Ecto neural progenitor cell (in vitro differentiated cells): ENCODE results near the gene ATE1.
A peak's percentile ranks its signal among the peaks of the same experiment; 100 is the strongest.
"Not testable (repeated sequence)": the region's sequence is repeated elsewhere in the genome, so short reads cannot be mapped to it uniquely, and the experiment has no call there.

ENCODE experiments used
- DNase-seq: peaks from one replicate; pipeline ENCODE4 v3.0.0-alpha.2; 2018; ENCODE audit warnings: low spot score

Gene ATE1

DNA sequence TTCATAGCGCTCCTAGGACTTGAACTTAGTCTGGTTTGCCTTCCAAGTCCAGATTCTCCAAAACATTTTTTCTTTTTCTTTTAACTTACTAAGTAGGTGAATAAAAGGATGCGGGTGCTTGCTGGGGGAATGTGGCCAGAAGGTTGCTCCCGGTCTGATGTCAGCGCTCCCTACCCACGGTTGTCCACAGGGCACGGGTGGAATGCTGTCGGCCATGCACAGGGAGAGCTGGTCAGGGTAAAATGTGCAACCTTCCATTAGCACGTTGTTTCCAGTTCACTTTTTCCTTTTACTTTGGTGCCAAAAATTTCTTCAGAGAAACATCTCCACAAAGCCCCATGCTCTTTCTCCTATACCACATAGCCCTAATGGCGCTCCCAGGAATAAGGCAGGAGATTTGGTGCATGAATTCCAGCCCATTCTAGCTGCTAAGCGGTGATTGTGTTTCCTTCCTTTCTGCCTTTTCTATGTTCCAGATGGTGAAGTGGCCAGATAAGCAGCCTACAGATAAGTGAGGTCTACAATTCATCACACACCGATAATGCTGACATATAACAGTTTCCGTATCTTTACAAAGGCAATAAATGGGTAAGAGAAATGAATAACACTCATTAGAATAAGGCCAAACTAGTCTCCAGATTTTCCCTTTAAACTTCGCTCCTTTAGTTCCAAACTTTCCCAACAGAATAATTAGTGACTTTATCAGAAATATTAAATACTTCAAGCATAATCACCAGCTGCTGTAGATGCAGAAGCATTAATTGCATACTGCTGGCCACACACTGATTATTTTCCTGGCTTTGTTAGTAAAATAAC lies 191.3 kb downstream of the ATE1 start:
- no peak for DNase-seq

DNA sequence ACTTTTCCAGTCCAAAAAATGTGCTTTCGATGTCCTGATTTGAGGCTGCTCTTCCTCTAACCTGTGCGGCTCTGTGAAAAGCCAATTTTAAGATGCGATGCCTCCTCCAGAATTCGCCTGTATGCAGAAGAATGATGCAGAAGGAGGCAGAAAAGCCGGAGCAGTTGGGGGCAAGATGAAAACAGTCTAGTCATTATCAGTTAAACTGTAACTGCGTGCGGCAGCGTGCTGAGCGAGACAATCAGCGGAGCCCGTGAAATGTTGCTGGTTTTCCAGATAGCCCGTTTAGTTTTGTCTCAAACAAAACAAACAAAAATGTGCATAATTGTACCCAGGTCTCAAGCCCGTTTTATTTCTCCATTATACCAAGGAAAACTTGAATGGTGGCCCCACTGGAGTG lies 192.6 kb downstream of the ATE1 start:
- no peak for DNase-seq

GRCh38 chr10:121734589-121735045 lies 193.2 kb downstream of the ATE1 start:
- no peak for DNase-seq

- no peak for DNase-seq
Measured at GRCh38 chr10:121732656-121733445, 195.0 kb downstream of the ATE1 start.

DNA sequence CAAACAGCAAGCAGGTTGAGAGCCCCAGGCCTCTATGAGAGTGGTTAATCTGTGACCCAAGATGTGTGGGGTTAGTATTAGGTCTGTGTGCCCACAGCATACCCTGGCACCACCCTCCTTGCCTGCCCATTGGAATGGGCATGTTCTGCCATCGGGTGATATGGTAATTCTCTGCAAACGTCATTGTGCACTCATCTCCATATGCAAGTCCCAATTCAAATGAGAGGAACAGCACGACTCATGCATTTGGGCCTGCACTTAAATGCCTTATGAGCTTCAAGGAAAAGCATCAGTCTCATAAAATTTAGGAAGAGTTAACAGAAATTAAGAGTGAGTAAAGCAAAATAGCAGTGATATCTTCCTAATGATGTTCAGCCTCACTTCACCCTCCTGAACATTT lies 195.7 kb downstream of the ATE1 start:
- no peak for DNase-seq

GRCh38 chr10:121724282-121724681 lies 203.5 kb downstream of the ATE1 start:
- DNase-seq = no peak

DNA sequence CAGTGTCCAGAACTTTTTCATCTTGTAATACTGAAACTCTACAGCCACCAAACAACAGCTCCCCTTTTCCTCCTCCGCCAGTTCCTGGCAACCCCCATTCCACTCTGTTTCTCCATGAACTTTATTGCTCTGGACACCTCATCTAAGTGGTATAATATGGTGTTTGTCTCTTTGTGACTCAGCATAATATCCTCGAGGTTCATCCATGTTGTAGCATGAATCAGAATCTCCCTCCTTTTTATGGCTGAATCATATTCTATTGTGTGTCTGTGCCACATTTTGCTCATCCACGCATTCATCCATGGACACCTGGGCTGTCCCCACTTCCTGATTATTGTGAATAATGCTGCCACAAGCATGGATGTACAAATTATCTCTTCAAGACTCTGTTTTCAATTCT lies 205.2 kb downstream of the ATE1 start:
- no peak for DNase-seq

GRCh38 chr10:121721257-121721656 lies 206.6 kb downstream of the ATE1 start:
- no peak for DNase-seq

GRCh38 chr10:121715969-121716368 lies 211.9 kb downstream of the ATE1 start:
- no peak for DNase-seq

DNA sequence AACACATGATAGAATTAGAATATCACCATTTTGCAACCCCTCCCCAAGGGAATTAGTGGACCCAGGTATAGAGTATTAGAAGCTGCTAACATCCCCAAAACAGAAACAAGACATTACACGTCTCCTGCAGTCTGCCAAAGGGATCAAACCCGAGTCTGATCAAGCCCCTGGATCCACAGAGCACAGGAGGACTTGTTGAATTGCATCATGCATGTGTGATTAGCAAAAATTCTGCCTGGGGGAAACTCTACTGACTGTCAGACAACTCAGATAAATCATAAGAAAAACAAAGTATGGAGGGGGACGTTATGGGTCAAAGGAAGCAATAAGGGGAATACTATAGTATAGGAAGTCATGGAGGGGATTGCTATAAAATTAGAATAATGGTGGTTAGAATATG lies 212.8 kb downstream of the ATE1 start:
- no peak for DNase-seq

- no peak for DNase-seq
Measured at GRCh38 chr10:121713486-121713885, 214.3 kb downstream of the ATE1 start.

GRCh38 chr10:121710971-121711370 lies 216.9 kb downstream of the ATE1 start:
- no peak for DNase-seq

DNA sequence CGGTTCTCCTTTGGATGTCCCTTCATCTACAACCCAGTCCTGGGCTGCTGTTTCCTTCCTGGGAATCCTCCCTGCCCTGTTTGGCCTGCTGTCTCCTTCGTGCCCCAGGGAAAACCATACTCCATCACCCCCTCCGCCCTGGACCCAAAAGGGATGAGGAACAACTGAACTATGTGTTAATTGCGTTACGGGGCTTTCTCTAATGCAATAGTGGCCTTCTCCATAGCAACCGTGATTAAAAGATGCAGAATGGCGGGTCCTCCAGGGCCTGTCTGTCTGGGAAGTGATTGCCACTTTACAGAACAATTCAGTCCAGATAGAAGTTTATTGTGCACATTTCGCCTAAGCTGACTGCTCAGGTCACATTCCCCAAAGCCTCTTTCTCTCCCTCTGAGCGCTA lies 217.6 kb downstream of the ATE1 start:
- peak; percentile 72 for DNase-seq

DNA sequence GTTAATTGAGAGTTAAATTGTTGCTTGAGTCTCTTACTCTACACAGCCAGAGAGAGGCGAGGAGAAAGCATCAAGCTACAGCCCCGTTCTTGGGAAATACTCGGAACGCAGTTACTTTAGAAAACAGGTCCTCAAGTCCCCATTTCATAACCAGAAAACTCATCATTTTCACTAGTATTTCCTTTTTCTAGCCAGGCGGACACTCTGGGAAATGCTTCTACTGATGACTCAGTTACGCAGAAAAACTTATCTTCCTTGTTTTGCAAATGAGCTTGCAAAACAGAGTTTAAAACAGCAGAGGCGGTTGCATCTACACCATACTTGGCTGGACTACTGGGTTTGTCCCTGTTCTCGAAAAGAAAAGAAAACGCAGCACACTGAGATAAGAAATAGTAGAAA lies 218.2 kb downstream of the ATE1 start:
- no peak for DNase-seq

GRCh38 chr10:121708728-121709674 lies 218.8 kb downstream of the ATE1 start:
- peak; percentile 78 for DNase-seq

DNA sequence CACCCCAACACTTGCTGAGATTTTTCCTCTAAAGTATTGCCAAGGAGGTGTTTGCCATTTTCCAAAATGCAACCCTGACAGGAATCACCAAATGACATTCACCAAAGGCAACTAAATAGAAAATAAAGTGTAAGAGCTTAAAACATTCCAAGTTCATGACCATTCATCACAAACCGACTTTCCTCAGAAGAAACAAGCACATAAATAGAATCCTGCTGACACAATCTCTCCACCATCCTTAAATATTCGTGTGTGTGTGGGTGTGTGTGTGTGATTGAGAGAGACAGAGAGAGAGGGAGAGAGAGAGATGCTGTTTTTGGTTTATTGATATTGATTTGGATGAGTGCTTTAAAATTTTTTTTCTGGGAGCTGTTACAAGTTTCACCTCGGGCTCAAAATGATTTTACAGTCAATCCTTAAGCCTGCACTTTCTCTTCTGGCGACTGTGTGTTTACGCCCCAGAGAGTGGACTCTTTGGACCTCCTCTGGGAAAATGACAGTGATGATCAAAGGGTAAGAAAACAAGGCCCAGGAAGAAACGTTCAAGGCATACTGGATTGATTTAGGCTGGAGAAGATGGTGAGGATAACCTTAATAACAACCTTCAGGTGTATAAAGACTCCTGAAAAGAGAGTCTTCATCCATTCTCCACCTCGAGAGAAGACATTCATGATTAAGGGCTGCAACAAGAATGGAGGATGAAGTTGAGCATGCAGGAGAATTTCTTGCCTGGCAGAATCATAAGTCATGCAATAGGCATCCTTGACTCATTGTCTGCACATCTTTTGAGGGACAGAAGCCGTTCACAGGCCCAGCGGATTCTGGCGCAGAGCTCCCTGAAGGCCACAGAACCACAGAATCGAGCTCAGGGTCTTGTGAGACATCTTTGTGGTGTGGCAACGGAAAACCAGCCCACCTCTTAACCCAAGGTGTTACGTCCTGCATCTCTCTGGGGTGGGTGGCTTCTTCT lies 225.2 kb downstream of the ATE1 start:
- DNase-seq = no peak

DNA sequence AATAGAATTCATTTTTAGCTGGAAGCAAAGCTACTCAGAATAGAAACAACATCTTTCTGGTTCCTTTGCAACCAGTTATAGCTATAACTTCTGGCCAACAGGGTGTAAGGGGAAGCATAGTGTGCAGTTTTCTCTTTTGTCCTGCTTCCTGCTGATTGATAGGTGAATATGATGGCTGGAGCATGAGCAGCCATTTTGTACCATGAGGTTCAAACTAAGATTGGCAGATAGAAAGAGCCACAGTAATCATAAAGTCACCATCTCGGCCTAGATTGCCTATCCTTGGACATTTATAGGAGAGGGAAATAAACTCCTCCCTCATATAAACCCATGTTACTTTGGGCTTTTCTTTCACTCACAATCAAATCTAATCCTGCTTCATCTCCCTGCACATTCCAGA lies 227.4 kb downstream of the ATE1 start:
- no peak for DNase-seq

GRCh38 chr10:121699703-121700102 lies 228.1 kb downstream of the ATE1 start:
- not testable (repeated sequence) for DNase-seq

GRCh38 chr10:121698902-121699301 lies 228.9 kb downstream of the ATE1 start:
- no peak for DNase-seq

DNA sequence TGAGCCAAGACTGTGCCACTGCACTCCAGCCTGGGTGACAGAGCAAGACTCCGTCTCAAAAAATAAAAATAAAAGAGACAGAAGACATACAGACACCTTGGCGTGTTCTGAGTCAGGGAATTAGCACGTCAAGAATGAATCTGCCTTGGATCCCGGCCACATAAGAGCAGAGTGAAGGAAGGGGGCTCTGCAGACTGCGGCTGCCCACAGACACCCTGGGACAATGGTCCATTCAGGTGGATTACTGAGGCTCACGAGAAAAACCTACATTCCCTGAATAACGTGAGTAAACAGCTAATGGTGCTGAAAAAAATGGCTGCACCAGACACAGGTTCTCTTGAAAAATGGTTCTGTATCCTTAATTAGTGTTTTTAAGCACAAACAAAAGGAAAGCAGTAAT lies 229.5 kb downstream of the ATE1 start:
- DNase-seq = no peak

- no peak for DNase-seq
Measured at GRCh38 chr10:121696854-121697253, 231.0 kb downstream of the ATE1 start.
